ENCODE measurements around the gene USP6NL.

Gene USP6NL

GRCh38 chr10:11551104-11551503 lies 60.3 kb downstream of the USP6NL start:
- in situ Hi-C loops (cut with MboI; ENCODE audit: low sequenced_read_pairs, unreplicated experiment) = no loop called here
- DNase-seq (ENCODE audit: low spot score) = no peak

GRCh38 chr10:11548768-11549099 lies 62.7 kb downstream of the USP6NL start:
- TF ChIP-seq CTCF (IDR thresholded peaks at IDR 0.05; ENCODE audit: borderline replicate concordance, control extremely low read depth, extremely low read depth, insufficient read depth, missing control alignments) = no peak
- DNase-seq (ENCODE audit: low spot score) = no peak
- in situ Hi-C loops (cut with MboI; ENCODE audit: low sequenced_read_pairs, unreplicated experiment) = no loop called here

More at GRCh38 chr10:11551104-11551503, 60.3 kb downstream of the USP6NL start:
- TF ChIP-seq CTCF (IDR thresholded peaks at IDR 0.05; ENCODE audit: borderline replicate concordance, control extremely low read depth, extremely low read depth, insufficient read depth, missing control alignments) = no peak

GRCh38 chr10:11548065-11548767 lies 63.2 kb downstream of the USP6NL start:
- DNase-seq (ENCODE audit: low spot score) = no peak
- TF ChIP-seq CTCF (IDR thresholded peaks at IDR 0.05; ENCODE audit: borderline replicate concordance, control extremely low read depth, extremely low read depth, insufficient read depth, missing control alignments) = no peak
- in situ Hi-C loops (cut with MboI; ENCODE audit: low sequenced_read_pairs, unreplicated experiment) = no loop called here

GRCh38 chr10:11546581-11546980 lies 64.9 kb downstream of the USP6NL start:
- DNase-seq (ENCODE audit: low spot score) = no peak
- in situ Hi-C loops (cut with MboI; ENCODE audit: low sequenced_read_pairs, unreplicated experiment) = no loop called here
- TF ChIP-seq CTCF (IDR thresholded peaks at IDR 0.05; ENCODE audit: borderline replicate concordance, control extremely low read depth, extremely low read depth, insufficient read depth, missing control alignments) = no peak

GRCh38 chr10:11541296-11541695 lies 70.2 kb downstream of the USP6NL start:
- in situ Hi-C loops (cut with MboI; ENCODE audit: low sequenced_read_pairs, unreplicated experiment) = no loop called here
- TF ChIP-seq CTCF (IDR thresholded peaks at IDR 0.05; ENCODE audit: borderline replicate concordance, control extremely low read depth, extremely low read depth, insufficient read depth, missing control alignments) = no peak

GRCh38 chr10:11539191-11539868 lies 72.1 kb downstream of the USP6NL start:
- in situ Hi-C loops (cut with MboI; ENCODE audit: low sequenced_read_pairs, unreplicated experiment) = no loop called here
- no peak for DNase-seq (ENCODE audit: low spot score)

More at GRCh38 chr10:11541296-11541695, 70.2 kb downstream of the USP6NL start:
- no peak for DNase-seq (ENCODE audit: low spot score)

More at GRCh38 chr10:11539191-11539868, 72.1 kb downstream of the USP6NL start:
- no peak for TF ChIP-seq CTCF (IDR thresholded peaks at IDR 0.05; ENCODE audit: borderline replicate concordance, control extremely low read depth, extremely low read depth, insufficient read depth, missing control alignments)
